Esophagus squamous epithelium (tissue), 5 donors: Measurements from ENCODE around the gene FAM168A. TPM values are rescaled to one million over a fixed set of nuclear protein-coding genes. Genes with fewer than 3 reads are reported as not detected.

Experiments
- DNase-seq: peaks from one replicate; lab custom pipeline; 2025; lab: John Stamatoyannopoulos, UW
- H3K27ac ChIP-seq, 4 donors: fragments of 200-600 bp; sonication (generic); one replicate each; pipeline ENCODE4 v1.5.1; 2016 to 2019; ENCODE audit warnings: mild to moderate bottlenecking in 1 of 4
- H3K27me3 ChIP-seq, 4 donors: fragments of 200-600 bp; sonication (generic); 1 replicate in 3 of 4; 2 replicates in 1 of 4; pipeline versions ENCODE4 v1.5.1 to v1.6.0; 2017 to 2021; ENCODE audit warnings: antibody characterized with exemption in 1 of 4
- H3K36me3 ChIP-seq, 3 donors: fragments of 200-600 bp; sonication (generic); one replicate each; pipeline ENCODE4 v1.5.1; 2016 to 2019
- H3K4me1 ChIP-seq, 3 donors: fragments of 200-600 bp; sonication (generic); one replicate each; pipeline ENCODE4 v1.5.1; 2017 to 2019
- H3K4me3 ChIP-seq, 4 donors: fragments of 200-600 bp; sonication (generic); 1 replicate in 3 of 4; 2 replicates in 1 of 4; pipeline ENCODE4 v1.5.1; 2016 to 2019; ENCODE audit warnings: mild to moderate bottlenecking in 2 of 4, moderate library complexity in 1 of 4
- H3K9me3 ChIP-seq, 3 donors: fragments of 200-600 bp; sonication (generic); one replicate each; pipeline ENCODE4 v1.5.1; 2016 to 2019
- CTCF ChIP-seq, 6 experiments: fragments of 450-650 bp in 4 of 6; fragments of 200-600 bp in 2 of 6; sonication (generic) in 2 of 6; IDR thresholded peaks; one replicate each; pipeline ENCODE4 v1.5.1; 2016 to 2019; ENCODE audit warnings: antibody characterized with exemption in 6 of 6, mild to moderate bottlenecking in 4 of 6, moderate library complexity in 4 of 6
- POLR2A ChIP-seq, 4 donors: fragments of 450-650 bp; IDR thresholded peaks; one replicate each; pipeline ENCODE4 v1.6.1; 2017; ENCODE audit warnings: antibody characterized with exemption in 4 of 4, mild to moderate bottlenecking in 4 of 4, moderate library complexity in 3 of 4
- WGBS, 2 donors: methylation state at CpG; one replicate each; pipeline ENCODE4 v1.1.5; 2018; 5-methylcytosine and 5-hydroxymethylcytosine counted together
- intact Hi-C: fragments of 100-400 bp; cut with DNase I; formaldehyde crosslinking; loops from one replicate; pipeline ENCODE4 v1.15.0; 2022
- total RNA-seq, 4 donors: library from RNA; depleted of rRNA; stranded (reverse); fragments of >200 nt; gene quantifications; one replicate each; pipeline ENCODE4 v1.1.0, GENCODE V29; 2016
- donor health status: DM: yes; HTN: yes; CAD: no.

Gene FAM168A
- total RNA-seq, 4 donors from 2014 or later, result 7.0 to 15.5 (median 12.3) TPM

GRCh38 chr11:73622926-73623593 is 25.1 kb upstream of the FAM168A start:
- Histone ChIP-seq H3K9me3 (no peaks in the 10 kb centered on the region), H3K27me3 (peaks cover 0 to 41% (median 0%) of the 10 kb centered on the region in 4 donors), H3K4me3 (no peak overlapping the region), H3K36me3 (no peaks in the 10 kb centered on the region), H3K27ac (no peak overlapping the region), H3K4me1 (peaks cover 0 to 8% (median 0%) of the 10 kb centered on the region in 3 donors)
- intact Hi-C loops, result no loop called here
- DNase-seq, result no peak
- 48 to 50% methylated on average over 4 of the region's 4 CpGs for WGBS, 2 donors
- TF ChIP-seq CTCF (IDR thresholded peaks at IDR 0.05) (no peak), POLR2A (IDR thresholded peaks at IDR 0.05) (no peak)

DNA sequence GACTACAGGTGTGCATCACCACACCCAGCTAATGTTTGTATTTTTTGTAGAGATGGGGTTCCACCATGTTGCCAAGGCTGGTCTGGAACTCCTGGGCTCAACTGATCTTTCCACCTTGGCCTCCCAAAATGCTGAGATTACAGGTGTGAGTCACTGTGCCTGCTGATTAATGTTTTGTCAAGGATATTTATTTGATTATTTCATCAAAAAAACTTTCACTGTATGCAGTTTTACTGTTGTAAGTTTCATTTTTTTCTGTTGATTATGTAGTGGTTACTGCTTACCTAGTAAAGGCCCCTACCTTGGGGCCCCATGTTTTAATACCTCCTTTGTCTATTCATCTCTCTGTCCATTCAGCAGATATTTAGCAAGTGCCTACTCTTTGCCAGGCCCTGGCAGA is 16.7 kb upstream of the FAM168A start:
- no peak for TF ChIP-seq CTCF (IDR thresholded peaks at IDR 0.05)
- no peak for TF ChIP-seq POLR2A (IDR thresholded peaks at IDR 0.05)
- Histone ChIP-seq H3K27ac (no peak overlapping the region), H3K4me1 (no peaks in the 10 kb centered on the region), H3K27me3 (no peaks in the 10 kb centered on the region), H3K4me3 (no peak overlapping the region), H3K9me3 (no peaks in the 10 kb centered on the region), H3K36me3 (no peaks in the 10 kb centered on the region)
- no peak for DNase-seq
- intact Hi-C loops, result no loop called here

DNA sequence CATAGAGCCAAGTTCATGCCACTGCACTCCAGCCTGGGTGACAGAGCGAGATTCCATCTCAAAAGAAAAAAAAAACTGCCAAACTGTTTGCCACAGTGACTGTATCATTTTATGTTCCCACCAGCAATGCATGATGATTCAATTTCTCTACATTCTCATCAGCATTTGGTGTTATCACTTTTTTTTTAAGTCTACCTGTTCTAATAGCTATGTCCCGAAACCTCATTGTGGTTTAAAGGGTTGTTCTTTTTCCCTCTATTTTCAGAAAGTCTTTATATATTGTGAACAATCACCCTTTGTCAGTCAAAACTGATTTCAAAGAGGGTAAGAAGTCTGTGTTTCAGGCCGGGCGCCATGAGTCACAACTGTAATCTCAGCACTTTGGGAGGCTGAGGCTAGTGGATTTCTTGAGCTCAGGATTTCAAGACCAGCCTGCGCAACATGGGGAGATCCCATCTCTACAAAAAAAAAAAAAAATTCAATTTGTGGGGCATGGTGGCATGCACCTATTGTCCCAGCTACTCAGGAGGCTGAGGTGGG is 14.8 kb upstream of the FAM168A start:
- H3K27me3 ChIP-seq, result no peaks in the 10 kb centered on the region
- H3K4me1 ChIP-seq, result no peaks in the 10 kb centered on the region
- no peak for DNase-seq
- WGBS, 2 donors, result 74 to 78% methylated on average over 5 of the region's 5 CpGs
- H3K36me3 ChIP-seq, result no peaks in the 10 kb centered on the region
- TF ChIP-seq CTCF (IDR thresholded peaks at IDR 0.05), result no peak
- no peak for TF ChIP-seq POLR2A (IDR thresholded peaks at IDR 0.05)
- H3K9me3 ChIP-seq, result no peaks in the 10 kb centered on the region
- intact Hi-C loops, result no loop called here
- no peak overlapping the region for H3K4me3 ChIP-seq
- H3K27ac ChIP-seq, result no peak overlapping the region

DNA sequence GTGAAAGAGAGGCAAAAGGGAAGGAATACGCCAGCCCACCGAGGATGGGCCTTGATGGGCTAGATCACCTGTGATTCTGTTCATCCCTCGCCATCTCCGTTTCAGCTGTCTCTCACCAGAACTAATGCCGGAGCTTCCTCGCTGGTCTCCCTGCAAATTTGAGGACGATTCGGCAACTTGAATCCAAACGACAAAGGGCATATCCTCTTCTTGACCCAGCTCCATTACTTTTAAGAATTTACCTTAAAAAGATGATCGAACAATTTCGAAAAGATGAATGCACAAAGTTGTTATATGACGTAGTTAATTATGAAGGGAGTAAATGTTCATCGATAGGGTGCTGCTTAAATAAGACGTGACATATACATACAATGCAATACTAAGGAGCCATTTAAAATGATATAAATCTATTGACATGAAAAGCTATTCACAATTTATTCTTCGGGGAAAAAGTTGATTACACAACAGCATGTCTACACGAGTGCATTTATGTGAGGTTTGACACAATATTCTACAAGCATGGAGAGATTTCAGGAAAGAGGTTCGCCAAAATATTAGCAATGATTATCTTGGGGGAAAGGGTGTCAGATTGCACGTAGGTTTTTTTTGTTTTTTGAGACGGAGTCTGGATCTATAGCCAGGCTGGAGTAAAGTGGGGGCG is 937 bp upstream of the FAM168A start:
- Histone ChIP-seq H3K9me3 (no peaks in the 10 kb centered on the region), H3K4me1 (peaks cover 8 to 33% (median 16%) of the 10 kb centered on the region in 3 donors), H3K36me3 (no peaks in the 10 kb centered on the region), H3K27me3 (no peaks in the 10 kb centered on the region), H3K4me3 (peak overlapping the region; percentile 65 to 97 (median 92)), H3K27ac (peak overlapping the region; percentile 71 to 93 (median 90))
- TF ChIP-seq POLR2A (IDR thresholded peaks at IDR 0.05) (no peak), CTCF (IDR thresholded peaks at IDR 0.05) (no peak)
- intact Hi-C loops, result no loop called here
- WGBS, 2 donors, result 29 to 34% methylated on average over 20 of the region's 20 CpGs
- DNase-seq, result no peak

DNA sequence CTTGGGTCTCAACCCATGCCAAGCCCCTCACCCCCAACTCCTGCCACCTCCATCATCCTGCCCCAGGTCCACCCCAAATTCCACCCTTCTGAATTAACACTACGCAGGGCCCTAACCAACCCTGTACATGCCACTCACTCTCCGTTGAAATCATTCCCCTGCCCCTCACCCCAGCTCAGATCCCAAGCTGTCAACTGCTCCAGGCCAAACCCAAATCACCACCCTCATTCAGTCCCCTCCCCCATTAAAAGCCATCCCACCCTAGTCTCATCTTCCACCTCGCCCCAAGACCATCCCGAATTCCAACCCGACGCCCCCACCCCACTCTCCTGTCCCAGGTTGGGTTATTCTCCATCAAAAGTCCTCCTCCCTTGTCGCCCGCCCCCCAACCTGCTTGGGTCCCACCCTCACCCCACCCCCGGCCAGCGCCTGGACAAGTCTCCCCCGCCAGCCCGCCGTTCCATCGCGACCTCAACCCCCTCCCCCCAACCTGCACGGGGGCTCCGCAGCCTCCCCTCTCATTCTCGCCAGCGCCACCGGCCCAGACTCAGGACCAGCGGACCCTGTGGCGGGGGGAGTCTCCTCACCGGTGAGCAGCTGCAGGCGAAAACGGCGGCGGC is 466 bp downstream of the FAM168A start:
- intact Hi-C loops, result no loop called here
- no peaks in the 10 kb centered on the region for H3K9me3 ChIP-seq
- 6 to 12% methylated on average over 7 to 14 of the region's 27 CpGs for WGBS, 2 donors
- no peaks in the 10 kb centered on the region for H3K27me3 ChIP-seq
- H3K36me3 ChIP-seq, result no peaks in the 10 kb centered on the region
- peak; percentile 32 for DNase-seq
- peaks cover 8 to 33% (median 16%) of the 10 kb centered on the region in 3 donors for H3K4me1 ChIP-seq
- TF ChIP-seq POLR2A (IDR thresholded peaks at IDR 0.05) (no peak), CTCF (IDR thresholded peaks at IDR 0.05) (no peak)
- H3K4me3 ChIP-seq, result peak overlapping the region; percentile 65 to 97 (median 92)
- peak overlapping the region; percentile 71 to 93 (median 90) for H3K27ac ChIP-seq
